ENCODE results near the gene CCKAR.
A peak's percentile ranks its signal among the peaks of the same experiment; 100 is the strongest.

CCKAR gene

DNA sequence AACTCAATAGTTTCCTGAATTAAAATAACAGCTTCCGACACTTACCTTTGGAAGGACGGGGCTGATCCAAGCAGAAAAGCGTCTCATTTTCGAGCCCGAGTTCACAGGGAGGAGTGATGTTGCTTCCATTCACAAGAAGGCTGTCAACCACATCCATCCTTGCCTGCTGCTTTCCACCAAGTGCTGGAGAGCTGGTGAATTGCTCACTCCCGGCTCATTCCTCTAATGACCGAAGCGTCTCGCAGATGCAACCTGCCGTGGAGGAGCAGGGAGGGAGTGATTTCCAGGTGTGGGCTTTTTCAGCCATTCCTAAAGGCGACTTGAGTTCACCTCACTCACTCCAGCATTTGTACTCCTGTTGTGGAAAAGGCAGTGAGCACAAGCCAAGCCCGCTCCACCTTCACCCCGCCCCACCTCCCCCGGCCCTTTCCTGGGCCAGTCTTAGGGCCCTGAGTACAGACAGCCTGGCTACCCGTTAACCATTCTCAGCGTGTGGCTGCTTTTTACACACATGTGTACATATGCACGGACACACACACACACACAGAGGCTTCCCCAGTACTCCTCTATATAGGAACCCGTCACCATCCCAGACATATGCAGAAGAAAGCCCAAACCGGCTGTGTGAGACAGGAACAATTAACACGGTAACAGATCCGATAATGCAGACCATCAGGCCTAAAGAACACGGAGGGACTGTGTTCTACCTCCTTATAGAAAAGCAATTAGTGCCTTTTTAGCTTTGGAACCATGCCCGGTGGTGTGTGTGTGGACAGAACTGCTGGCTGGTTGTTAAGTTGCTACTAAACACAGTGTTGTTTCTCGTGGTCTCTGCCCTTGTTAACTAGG is at the start of gene CCKAR:
Gene CCKAR (minus strand): TSS at position 374 of the 849 bp plus-strand sequence. CDS start 217 bp downstream, at position 157.
- DNase-seq = no peak

DNA sequence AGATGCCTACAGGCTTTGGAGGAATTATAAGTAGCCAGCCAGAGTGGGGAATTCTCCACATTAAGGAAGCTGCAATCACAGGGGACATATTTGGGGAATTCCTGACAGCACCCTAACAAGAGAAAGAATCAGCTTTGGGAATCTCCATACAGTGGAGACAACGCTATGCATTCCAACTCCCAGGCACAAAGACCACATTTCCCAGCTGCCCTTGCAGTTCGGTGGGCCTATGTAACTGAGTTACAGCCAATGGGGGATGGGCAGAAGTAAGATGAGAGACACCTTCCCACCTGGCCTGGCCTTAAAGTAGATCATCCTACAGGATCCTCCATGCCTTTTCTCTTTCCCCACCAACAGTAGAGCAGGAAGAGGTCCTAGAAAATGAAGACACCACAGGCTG is 43.4 kb upstream of the CCKAR start:
- no peak for DNase-seq

DNA sequence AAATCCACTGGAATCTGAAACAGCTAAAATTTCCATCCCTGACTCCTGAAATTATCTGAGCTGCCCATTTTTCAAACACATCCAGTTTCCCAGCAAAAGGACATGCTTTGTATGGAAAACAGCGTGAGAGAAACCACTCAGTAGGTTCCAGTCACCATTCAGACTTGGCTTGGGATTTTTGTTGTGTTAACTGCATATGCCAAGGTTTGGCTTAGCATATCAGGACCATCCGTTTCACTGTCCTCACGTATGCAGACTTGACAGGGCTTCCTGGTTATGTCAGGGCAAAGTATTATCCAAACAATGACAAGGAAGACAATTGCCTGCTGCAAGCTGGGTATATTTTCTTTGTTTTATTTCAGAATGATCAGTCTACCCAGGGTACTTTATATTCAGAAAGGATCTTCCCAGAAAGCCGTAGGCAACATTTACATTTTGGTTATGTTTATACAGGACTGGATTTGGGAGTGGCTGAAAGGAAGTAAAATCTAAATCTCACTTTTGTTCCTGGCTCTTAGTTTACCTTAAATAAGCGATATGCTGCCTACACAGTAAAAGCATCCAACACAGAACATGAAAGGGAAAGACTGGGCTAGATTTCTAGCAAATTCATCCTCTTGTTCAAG is 41.3 kb upstream of the CCKAR start:
- DNase-seq = peak; percentile 14

DNA sequence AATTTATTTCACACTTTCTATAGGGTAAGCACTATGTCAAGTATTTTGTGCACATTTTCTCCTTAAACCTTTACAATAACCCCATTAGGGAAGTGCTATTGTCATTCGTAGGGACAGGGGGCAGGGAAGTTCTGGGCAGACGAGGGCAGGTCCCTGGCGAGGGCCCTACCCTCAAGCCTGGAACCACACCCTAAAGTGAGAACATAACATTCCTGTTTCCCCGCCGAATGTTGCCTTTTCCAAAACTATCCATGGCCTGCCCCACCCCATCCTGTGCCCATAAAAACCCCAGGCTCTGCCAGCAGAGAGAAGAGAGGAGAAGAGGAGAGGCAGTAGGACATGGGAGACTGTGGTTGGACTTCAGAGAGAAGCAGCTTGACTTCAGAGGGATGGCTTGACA is 39.8 kb upstream of the CCKAR start:
- DNase-seq = no peak

- no peak for DNase-seq
Measured at GRCh38 chr4:26529479-26529878, 39.2 kb upstream of the CCKAR start.

GRCh38 chr4:26525771-26526150 is 35.5 kb upstream of the CCKAR start:
- no peak for DNase-seq

- DNase-seq = no peak
Measured at GRCh38 chr4:26525136-26525770, 35.0 kb upstream of the CCKAR start.

- DNase-seq = no peak
Measured at GRCh38 chr4:26524011-26524410, 33.7 kb upstream of the CCKAR start.

DNA sequence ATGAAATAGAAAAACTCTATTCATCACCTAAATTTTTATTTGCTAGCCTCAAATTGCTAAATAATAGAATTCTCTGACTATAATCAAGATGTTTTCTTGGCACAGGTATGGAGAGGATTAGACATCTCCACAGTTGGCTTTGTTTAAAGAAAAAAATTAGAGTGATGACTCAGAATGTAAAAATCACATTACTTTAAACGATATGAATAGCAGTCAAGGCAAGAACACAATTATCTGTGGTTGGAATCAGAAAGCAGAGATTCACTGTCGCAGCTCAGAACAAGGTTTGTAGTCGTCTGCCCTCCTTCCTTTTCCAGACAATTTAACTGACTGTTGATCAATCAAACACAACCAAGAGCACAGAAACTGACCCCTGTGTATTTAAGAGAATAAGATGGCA is 32.2 kb upstream of the CCKAR start:
- no peak for DNase-seq

GRCh38 chr4:26520728-26521450 is 30.6 kb upstream of the CCKAR start:
- DNase-seq = no peak

GRCh38 chr4:26515936-26516335 is 25.7 kb upstream of the CCKAR start:
- no peak for DNase-seq

GRCh38 chr4:26510334-26510964 is 20.2 kb upstream of the CCKAR start:
- DNase-seq = no peak

DNA sequence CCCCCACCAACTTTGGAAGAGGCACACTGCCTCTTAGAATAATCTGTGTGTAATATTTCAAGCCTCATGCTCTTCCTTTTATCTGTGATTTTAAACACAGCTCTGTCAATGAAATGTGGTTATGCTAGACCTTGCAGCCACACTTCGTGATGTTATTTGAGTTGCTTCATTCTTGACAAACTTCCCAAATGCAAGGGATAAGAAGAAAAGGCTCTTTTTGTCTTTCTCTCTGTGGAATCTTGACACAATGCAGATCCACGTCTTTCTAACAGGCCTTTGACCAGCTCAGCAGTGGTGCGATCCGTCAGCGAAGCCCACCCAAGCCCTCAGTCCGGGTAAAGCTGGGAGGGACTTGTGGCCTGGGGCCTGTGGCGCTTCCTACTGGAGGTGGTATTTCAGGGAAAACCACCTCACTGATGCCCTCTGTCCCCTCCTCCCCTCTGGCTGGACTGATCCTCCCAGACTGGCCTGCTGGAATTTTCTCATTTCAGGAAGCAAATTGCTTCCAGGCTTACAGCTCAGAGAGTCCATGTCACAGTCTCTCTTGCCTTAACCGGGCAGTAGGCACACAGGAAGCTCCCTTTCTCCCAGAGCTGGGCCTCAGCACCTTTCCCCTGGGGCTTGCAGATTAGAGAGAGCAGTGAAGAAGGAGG is 19.5 kb upstream of the CCKAR start:
- peak; percentile 9 for DNase-seq

DNA sequence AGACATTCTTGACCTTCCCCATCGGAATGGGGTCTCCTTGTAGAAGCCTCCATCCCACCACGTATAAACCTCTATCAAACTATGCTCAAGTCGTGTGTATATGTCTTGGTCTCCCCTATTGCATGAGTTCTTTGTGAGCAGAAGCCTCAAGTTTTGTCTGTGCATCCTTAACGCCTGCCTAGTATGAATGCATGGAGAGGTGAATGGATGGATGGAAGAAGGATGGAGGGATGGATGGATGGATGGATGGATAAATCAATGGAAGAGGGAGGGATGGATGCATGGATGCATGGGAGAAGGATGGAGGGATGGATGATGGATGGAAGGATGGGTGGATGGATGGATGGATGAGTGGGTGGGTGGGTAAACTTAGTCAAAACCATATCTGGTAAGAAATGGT is 17.0 kb upstream of the CCKAR start:
- no peak for DNase-seq

DNA sequence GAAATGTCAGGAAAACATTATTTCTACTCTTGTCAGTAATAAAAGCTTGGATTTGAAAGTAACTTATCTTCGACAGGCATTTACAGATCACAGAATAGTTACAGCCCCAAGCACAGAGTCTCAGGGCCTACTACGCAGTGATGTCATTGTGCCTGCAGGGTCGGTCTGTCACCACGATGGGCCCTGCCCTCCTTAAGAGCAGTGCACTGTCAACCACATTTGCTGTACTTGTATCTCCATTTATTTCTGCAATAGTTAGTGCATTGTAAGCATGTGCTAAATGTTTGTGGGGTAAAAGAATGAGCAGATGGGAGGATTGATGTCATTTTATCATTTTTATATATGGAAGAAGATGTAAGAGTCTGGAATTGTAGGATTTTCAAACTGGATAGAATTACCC is 13.6 kb upstream of the CCKAR start:
- no peak for DNase-seq

DNA sequence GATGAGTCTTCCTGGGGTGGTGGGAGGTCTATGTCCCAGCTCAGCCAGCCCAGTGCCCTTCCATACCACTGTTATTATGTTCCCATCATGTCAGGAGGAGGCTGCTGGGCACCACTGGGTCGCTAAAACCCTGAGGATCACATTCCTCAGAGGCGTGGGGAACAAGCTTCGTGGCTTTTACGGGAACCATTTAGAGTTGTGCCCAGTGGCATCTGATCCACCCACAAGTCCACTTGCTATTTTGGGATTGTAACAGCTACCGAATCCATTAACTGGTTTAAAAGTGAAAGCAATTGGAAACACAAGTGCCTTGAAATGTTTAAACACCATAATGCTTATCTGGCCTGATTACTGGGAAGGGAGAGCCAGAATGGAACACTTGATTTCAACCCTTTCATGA is 13.1 kb upstream of the CCKAR start:
- no peak for DNase-seq

DNA sequence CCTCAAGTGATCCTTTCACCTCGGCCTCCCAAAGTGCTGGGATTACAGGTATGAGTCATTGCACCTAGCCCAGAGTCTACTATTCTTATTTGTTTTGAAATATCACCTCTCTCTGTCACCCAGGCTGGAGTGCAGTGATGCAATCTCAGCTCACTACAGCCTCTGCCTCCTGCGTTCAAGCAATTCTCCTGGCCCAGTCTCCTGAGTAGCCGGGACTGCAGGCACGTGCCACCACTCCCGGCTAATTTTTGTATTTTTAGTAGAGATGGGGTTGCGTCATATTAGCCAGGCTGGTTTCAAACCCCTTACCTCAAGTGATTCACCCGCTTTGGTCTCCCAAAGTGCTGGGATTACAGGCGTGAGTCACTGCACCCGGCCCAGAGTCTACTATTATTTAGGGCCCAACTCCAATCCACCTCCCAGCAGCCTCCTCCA is 10.3 kb upstream of the CCKAR start:
- DNase-seq = peak; percentile 81

GRCh38 chr4:26496207-26496783 is 6.0 kb upstream of the CCKAR start:
- no peak for DNase-seq

DNA sequence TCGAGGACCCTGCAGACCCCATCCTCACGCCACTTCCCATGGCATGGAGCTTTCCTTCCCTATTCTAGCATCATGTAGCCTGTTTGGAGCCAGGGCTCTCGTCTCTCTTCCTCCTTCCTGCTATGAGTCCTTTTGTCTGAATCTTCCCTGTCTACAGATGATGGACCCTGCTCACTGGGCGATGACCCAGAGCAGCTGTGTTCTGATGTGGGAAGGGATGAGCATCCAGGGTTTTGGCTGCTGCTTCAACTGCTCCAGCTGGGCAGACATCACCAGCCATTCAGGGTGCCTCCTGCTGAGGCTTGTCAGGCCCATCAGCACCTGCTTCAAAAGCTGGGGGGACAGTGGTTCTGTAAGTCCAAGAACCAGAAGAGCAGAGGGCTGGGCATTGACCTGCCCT is 3.2 kb upstream of the CCKAR start:
- DNase-seq = no peak

DNA sequence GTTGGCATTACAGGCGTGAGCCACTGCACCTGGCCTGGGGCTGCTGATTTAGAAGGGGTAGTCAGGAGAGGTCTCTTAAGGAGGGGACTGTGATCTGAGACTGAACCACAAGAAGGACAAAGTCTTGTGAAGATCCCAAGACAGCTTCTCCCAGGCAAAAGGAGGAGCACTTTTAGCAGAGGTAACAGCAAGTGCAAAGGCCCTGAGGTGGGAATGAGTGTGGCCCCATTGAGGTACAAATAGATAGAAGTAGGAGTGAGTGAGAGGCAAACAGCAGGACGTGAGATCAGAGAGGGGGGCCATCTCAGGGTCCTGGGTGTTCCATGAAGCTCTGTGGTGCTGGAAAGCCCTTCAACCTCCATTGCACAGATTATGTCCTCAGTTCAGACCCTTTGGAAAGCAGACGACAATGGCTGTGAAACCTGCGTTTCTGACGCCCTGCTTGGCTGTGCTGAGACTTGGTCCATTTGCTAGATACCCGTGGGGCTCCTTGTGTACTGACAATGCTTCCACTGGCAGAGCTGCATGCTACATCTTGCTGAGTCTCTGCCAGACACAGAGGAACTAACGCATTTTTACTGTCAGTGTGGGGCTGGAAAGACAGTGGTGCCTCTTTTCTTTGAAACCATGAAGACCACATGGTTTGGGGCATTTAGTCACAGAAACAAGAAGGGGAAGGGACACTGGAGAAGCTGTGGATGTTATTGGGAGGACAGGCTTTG is 1.3 kb upstream of the CCKAR start:
- peak; percentile 15 for DNase-seq

DNA sequence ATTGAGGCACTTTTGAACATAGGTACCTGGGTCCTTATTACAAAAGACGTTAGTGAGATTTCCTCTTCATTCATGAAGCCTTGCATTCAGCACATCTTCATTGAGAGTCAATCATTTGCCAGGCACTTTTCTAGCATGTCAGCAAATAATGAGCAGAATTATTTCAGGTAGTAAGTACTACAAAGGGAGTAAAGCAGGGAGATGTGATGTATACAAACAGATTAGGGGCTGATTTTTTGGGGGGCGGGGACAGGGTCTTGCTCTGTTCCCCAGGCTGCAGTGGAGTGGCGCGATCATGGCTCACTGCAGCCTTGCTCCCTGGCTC is 638 bp upstream of the CCKAR start:
- DNase-seq = no peak
